SK-N-SH treated with all-trans-retinoic acid at 6 μM for 48 hours (cell line): ENCODE measurements around the gene VPS13A.

Experiments
- ATAC-seq: fragments of 200-7000 bp; cut with Tn5 transposase; 3 replicates; pipeline ENCODE4 v1.9.1; 2020; ENCODE audit warnings: mild to moderate bottlenecking, moderate library complexity
- ARNTL ChIP-seq: fragments of 450-650 bp; formaldehyde crosslinking; IDR thresholded peaks from 2 replicates; pipeline ENCODE4 v1.5.0; 2020; ENCODE audit warnings: low read depth, mild to moderate bottlenecking, moderate library complexity, borderline replicate concordance
- BACH2 ChIP-seq: fragments of 250-450 bp; sonication (Bioruptor Pico); IDR thresholded peaks from 2 replicates; pipeline ENCODE4 v1.9.0; 2021; ENCODE audit warnings: mild to moderate bottlenecking, borderline replicate concordance
- ESRRG ChIP-seq: fragments of 250-450 bp; sonication (Bioruptor Pico); IDR thresholded peaks from 2 replicates; pipeline ENCODE4 v1.6.1; 2021; ENCODE audit warnings: mild to moderate bottlenecking
- GLIS3 ChIP-seq: fragments of 250-450 bp; sonication (Bioruptor Pico); IDR thresholded peaks from 2 replicates; pipeline ENCODE4 v1.5.0; 2020; ENCODE audit warnings: mild to moderate bottlenecking, moderate library complexity
- OSR1 ChIP-seq: fragments of 250-450 bp; sonication (Bioruptor Pico); IDR thresholded peaks from 2 replicates; pipeline ENCODE4 v1.8.0; 2022; ENCODE audit warnings: moderate library complexity, mild to moderate bottlenecking, inconsistent platforms
- PPARA ChIP-seq: fragments of 250-450 bp; sonication (Bioruptor Pico); IDR thresholded peaks from 2 replicates; pipeline ENCODE4 v1.5.0; 2020; ENCODE audit warnings: mild to moderate bottlenecking, borderline replicate concordance
- RARB ChIP-seq: fragments of 250-450 bp; sonication (Bioruptor Pico); IDR thresholded peaks from 2 replicates; pipeline ENCODE4 v1.8.0; 2021; ENCODE audit warnings: mild to moderate bottlenecking, moderate library complexity
- SNAI2 ChIP-seq: fragments of 250-450 bp; sonication (Bioruptor Pico); IDR thresholded peaks from 2 replicates; pipeline ENCODE4 v1.5.0; 2020; ENCODE audit warnings: mild to moderate bottlenecking, moderate library complexity
- TCF4 ChIP-seq: fragments of 250-450 bp; sonication (Bioruptor Pico); IDR thresholded peaks from 2 replicates; pipeline ENCODE4 v1.8.0; 2021; ENCODE audit warnings: mild to moderate bottlenecking, moderate library complexity, borderline replicate concordance
- TOX ChIP-seq: fragments of 250-450 bp; sonication (Bioruptor Pico); IDR thresholded peaks from 2 replicates; pipeline ENCODE4 v1.8.0; 2021; ENCODE audit warnings: mild to moderate bottlenecking, moderate library complexity, borderline replicate concordance
- ZC3H10 ChIP-seq: fragments of 250-450 bp; sonication (Bioruptor Pico); IDR thresholded peaks from 2 replicates; pipeline ENCODE4 v1.5.1; 2021; ENCODE audit warnings: mild to moderate bottlenecking, moderate library complexity
- ZFP3 ChIP-seq: fragments of 250-450 bp; sonication (Bioruptor Pico); IDR thresholded peaks from 2 replicates; pipeline ENCODE4 v1.5.0; 2020; ENCODE audit warnings: mild to moderate bottlenecking, moderate library complexity
- ZNF565 ChIP-seq: fragments of 450-650 bp; formaldehyde crosslinking; conservative IDR thresholded peaks from 2 replicates; pipeline ENCODE4 v1.5.0; 2020; ENCODE audit warnings: low read depth, mild to moderate bottlenecking, moderate library complexity
- ZNF70 ChIP-seq: fragments of 450-650 bp; formaldehyde crosslinking; IDR thresholded peaks from 2 replicates; pipeline ENCODE4 v1.5.0; 2020; ENCODE audit warnings: mild to moderate bottlenecking, moderate library complexity
- ZNF8 ChIP-seq: fragments of 450-650 bp; formaldehyde crosslinking; IDR thresholded peaks from 2 replicates; pipeline ENCODE4 v1.5.0; 2020; ENCODE audit warnings: mild to moderate bottlenecking, moderate library complexity
- TF ChIP-seq, protein P1 (sequence below): fragments of 250-450 bp; sonication (Bioruptor Pico); IDR thresholded peaks from 2 replicates; pipeline ENCODE4 v1.5.1; 2021; ENCODE audit warnings: mild to moderate bottlenecking, moderate library complexity
- TF ChIP-seq, protein P2 (sequence below): fragments of 250-450 bp; sonication (Bioruptor Pico); IDR thresholded peaks from 2 replicates; pipeline ENCODE4 v1.8.0; 2021; ENCODE audit warnings: low read depth, mild to moderate bottlenecking, moderate library complexity, borderline replicate concordance
- TF ChIP-seq, protein P3 (sequence below): fragments of 250-450 bp; sonication (Bioruptor Pico); IDR thresholded peaks from 2 replicates; pipeline ENCODE4 v1.8.0; 2020; ENCODE audit warnings: mild to moderate bottlenecking, moderate library complexity, borderline replicate concordance
- TF ChIP-seq, protein P4 (sequence below): fragments of 250-450 bp; sonication (Bioruptor Pico); IDR thresholded peaks from 2 replicates; pipeline ENCODE4 v1.5.0; 2020; ENCODE audit warnings: mild to moderate bottlenecking, moderate library complexity
- TF ChIP-seq, protein P5 (sequence below): fragments of 250-450 bp; sonication (Bioruptor Pico); IDR thresholded peaks from 2 replicates; pipeline ENCODE4 v1.5.1; 2020; ENCODE audit warnings: low read depth, mild to moderate bottlenecking, moderate library complexity

VPS13A gene

DNA sequence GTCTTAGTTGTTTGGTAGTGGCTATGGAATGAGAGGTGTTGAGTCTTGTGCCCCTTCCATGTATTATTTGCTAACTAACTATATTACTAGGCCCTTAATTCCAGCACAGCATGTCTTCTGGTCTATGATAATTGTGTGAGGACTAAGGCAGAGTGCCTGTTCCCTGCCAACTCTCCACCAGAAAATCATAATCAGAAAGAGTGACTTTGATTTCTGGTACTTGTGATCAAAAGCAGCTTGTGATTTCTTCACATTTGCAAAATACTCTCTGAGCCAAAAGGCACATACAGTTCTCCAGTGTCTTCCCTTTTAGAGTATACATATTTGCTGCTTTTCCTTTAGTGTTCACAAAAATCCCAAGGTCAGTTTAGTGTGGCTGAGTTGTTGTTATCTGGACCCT is 240.9 kb downstream of the VPS13A start:
- TF ChIP-seq ZC3H10 (CRISPR knock-in tag) (no peak), BACH2 (no peak), TCF4 (CRISPR knock-in tag) (no peak), PPARA (CRISPR knock-in tag) (no peak), ESRRG (CRISPR knock-in tag) (no peak), ZFP3 (CRISPR knock-in tag) (no peak), ZNF70 (CRISPR knock-in tag) (no peak), OSR1 (CRISPR knock-in tag) (no peak), GLIS3 (CRISPR knock-in tag) (no peak), SNAI2 (CRISPR knock-in tag) (no peak), ZNF565 (no peak), TOX (CRISPR knock-in tag) (no peak), ZNF8 (CRISPR knock-in tag) (no peak)
- TF ChIP-seq, protein P1, sequence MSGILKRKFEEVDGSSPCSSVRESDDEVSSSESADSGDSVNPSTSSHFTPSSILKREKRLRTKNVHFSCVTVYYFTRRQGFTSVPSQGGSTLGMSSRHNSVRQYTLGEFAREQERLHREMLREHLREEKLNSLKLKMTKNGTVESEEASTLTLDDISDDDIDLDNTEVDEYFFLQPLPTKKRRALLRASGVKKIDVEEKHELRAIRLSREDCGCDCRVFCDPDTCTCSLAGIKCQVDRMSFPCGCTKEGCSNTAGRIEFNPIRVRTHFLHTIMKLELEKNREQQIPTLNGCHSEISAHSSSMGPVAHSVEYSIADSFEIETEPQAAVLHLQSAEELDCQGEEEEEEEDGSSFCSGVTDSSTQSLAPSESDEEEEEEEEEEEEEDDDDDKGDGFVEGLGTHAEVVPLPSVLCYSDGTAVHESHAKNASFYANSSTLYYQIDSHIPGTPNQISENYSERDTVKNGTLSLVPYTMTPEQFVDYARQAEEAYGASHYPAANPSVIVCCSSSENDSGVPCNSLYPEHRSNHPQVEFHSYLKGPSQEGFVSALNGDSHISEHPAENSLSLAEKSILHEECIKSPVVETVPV (CRISPR knock-in tag): no peak
- TF ChIP-seq, protein P2, sequence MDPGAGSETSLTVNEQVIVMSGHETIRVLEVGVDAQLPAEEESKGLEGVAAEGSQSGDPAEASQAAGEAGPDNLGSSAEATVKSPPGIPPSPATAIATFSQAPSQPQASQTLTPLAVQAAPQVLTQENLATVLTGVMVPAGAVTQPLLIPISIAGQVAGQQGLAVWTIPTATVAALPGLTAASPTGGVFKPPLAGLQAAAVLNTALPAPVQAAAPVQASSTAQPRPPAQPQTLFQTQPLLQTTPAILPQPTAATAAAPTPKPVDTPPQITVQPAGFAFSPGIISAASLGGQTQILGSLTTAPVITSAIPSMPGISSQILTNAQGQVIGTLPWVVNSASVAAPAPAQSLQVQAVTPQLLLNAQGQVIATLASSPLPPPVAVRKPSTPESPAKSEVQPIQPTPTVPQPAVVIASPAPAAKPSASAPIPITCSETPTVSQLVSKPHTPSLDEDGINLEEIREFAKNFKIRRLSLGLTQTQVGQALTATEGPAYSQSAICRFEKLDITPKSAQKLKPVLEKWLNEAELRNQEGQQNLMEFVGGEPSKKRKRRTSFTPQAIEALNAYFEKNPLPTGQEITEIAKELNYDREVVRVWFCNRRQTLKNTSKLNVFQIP: no peak
- TF ChIP-seq, protein P3, sequence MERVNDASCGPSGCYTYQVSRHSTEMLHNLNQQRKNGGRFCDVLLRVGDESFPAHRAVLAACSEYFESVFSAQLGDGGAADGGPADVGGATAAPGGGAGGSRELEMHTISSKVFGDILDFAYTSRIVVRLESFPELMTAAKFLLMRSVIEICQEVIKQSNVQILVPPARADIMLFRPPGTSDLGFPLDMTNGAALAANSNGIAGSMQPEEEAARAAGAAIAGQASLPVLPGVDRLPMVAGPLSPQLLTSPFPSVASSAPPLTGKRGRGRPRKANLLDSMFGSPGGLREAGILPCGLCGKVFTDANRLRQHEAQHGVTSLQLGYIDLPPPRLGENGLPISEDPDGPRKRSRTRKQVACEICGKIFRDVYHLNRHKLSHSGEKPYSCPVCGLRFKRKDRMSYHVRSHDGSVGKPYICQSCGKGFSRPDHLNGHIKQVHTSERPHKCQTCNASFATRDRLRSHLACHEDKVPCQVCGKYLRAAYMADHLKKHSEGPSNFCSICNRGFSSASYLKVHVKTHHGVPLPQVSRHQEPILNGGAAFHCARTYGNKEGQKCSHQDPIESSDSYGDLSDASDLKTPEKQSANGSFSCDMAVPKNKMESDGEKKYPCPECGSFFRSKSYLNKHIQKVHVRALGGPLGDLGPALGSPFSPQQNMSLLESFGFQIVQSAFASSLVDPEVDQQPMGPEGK (CRISPR knock-in tag): no peak
- TF ChIP-seq, protein P4, sequence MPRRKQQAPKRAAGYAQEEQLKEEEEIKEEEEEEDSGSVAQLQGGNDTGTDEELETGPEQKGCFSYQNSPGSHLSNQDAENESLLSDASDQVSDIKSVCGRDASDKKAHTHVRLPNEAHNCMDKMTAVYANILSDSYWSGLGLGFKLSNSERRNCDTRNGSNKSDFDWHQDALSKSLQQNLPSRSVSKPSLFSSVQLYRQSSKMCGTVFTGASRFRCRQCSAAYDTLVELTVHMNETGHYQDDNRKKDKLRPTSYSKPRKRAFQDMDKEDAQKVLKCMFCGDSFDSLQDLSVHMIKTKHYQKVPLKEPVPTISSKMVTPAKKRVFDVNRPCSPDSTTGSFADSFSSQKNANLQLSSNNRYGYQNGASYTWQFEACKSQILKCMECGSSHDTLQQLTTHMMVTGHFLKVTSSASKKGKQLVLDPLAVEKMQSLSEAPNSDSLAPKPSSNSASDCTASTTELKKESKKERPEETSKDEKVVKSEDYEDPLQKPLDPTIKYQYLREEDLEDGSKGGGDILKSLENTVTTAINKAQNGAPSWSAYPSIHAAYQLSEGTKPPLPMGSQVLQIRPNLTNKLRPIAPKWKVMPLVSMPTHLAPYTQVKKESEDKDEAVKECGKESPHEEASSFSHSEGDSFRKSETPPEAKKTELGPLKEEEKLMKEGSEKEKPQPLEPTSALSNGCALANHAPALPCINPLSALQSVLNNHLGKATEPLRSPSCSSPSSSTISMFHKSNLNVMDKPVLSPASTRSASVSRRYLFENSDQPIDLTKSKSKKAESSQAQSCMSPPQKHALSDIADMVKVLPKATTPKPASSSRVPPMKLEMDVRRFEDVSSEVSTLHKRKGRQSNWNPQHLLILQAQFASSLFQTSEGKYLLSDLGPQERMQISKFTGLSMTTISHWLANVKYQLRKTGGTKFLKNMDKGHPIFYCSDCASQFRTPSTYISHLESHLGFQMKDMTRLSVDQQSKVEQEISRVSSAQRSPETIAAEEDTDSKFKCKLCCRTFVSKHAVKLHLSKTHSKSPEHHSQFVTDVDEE (CRISPR knock-in tag): no peak
- TF ChIP-seq, protein P5, sequence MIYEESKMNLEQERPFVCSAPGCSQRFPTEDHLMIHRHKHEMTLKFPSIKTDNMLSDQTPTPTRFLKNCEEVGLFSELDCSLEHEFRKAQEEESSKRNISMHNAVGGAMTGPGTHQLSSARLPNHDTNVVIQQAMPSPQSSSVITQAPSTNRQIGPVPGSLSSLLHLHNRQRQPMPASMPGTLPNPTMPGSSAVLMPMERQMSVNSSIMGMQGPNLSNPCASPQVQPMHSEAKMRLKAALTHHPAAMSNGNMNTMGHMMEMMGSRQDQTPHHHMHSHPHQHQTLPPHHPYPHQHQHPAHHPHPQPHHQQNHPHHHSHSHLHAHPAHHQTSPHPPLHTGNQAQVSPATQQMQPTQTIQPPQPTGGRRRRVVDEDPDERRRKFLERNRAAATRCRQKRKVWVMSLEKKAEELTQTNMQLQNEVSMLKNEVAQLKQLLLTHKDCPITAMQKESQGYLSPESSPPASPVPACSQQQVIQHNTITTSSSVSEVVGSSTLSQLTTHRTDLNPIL: no peak
- no peak for ATAC-seq

DNA sequence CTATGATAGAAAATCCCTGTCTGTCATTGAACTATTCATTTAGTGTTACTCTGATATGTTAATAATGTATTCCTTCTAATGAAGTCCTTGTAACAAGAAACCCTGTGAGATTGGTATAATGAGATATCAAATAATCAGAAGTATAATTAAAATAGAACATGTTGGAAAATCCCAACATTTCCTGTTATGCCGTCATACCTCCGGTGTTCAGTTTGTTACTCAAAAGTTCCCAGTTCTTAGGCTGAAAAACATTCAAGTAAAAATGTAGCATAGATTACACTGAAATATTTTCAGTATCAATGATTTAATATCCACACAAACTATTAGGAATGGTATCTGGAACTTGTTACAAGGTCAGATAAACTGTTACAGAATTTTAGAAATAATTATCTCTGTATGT is 243.3 kb downstream of the VPS13A start:
- no peak for ATAC-seq
- TF ChIP-seq ARNTL (CRISPR knock-in tag) (no peak), TOX (CRISPR knock-in tag) (no peak)
- TF ChIP-seq, protein P5: no peak

DNA sequence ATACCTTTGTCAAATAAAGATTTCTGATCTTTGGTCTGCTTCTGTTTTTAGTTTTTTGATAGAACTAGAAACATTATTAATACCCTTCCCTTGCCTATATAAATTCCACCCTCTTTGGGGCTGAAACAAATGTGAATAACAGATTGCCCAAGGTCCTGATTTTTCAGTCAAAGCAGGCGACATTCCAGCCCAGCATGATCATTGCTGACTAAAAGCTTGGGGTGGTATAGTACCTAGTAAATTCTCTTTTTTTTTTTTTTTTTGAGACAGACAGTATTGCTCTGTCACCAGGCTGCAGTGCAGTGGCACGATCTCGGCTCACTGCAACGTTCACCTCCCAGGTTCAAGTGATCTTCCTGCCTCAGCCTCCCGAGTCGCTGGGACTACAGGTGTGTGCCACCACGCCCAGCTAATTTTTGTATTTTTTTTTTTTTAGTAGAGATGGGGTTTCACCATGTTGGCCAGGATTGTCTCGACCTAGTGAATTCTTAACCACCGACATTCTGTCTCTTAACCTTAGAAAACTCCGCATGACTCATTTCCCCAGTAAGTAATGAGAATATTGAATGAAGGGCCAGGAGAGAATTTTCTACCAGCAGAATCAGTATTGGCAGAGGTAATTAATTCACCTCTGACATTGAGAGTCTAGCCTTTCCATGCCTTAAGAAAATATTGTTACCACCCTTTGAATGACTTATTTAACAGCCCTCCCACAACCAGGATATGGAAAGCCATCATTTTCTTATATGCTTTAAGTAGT is 244.4 kb downstream of the VPS13A start:
- no peak for TF ChIP-seq RARB (CRISPR knock-in tag)
- no peak for TF ChIP-seq BACH2
- TF ChIP-seq ESRRG (CRISPR knock-in tag): no peak
- TF ChIP-seq ZFP3 (CRISPR knock-in tag): no peak
- ATAC-seq: no peak
